ENCODE data around the gene ERICH6B. TPM values are rescaled to one million over a fixed set of nuclear protein-coding genes. Genes with fewer than 3 reads are reported as not detected.
"Not testable (repeated sequence)": the region's sequence is repeated elsewhere in the genome, so short reads cannot be mapped to it uniquely, and the experiment has no call there.

Gene ERICH6B
- total RNA-seq = not detected

- Histone ChIP-seq H3K9me3 (no peaks in the 10 kb centered on the region), H3K27me3 (no peaks in the 10 kb centered on the region), H3K4me1 (peaks cover 4% of the 10 kb centered on the region), H3K4me3 (no peak within 1 kb of the TSS), H3K27ac (no peak within 1 kb of the TSS), H3K36me3 (replicated peaks in 1 of 2; ENCODE audit: insufficient read depth in 1 of 2, low read depth in 2 of 2) (no peaks in the 10 kb centered on the region)
- intact Hi-C loops (cut with DNase I) = no loop called here
- DNase-seq = peak in 2 of 4 donors; percentile 7 to 15
- TF ChIP-seq CTCF (IDR thresholded peaks at IDR 0.05) = no peak
- WGBS, 2 donors = 5 to 12% methylated on average over 11 to 27 of the region's 27 CpGs
- ATAC-seq = no peak
Measured at GRCh38 chr13:45615501-45616101, at the start of gene ERICH6B. Gene ERICH6B (minus strand): TSS chr13:45615739. CDS start chr13:45597005, 18,734 bp downstream.

GRCh38 chr13:45662903-45663302, 47.4 kb upstream of the ERICH6B start:
- H3K36me3 ChIP-seq (replicated peaks in 1 of 2; ENCODE audit: insufficient read depth in 1 of 2, low read depth in 2 of 2); DNase-seq; H3K4me3 ChIP-seq; intact Hi-C loops (cut with DNase I); H3K4me1 ChIP-seq; ATAC-seq; H3K27me3 ChIP-seq; H3K9me3 ChIP-seq; H3K27ac ChIP-seq: not testable (repeated sequence)
- WGBS, 2 donors = 94 to 95% methylated on average over 1 of the region's 1 CpG

- H3K4me1 ChIP-seq = no peaks in the 10 kb centered on the region
- intact Hi-C loops (cut with DNase I) = no loop called here
- no peaks in the 10 kb centered on the region for H3K36me3 ChIP-seq (replicated peaks in 1 of 2; ENCODE audit: insufficient read depth in 1 of 2, low read depth in 2 of 2)
- ATAC-seq (no peak), DNase-seq (no peak)
- H3K4me3 ChIP-seq = no peak overlapping the region
- no peaks in the 10 kb centered on the region for H3K9me3 ChIP-seq
- WGBS, 2 donors = 71 to 72% methylated on average over 1 of the region's 1 CpG
- no peaks in the 10 kb centered on the region for H3K27me3 ChIP-seq
- TF ChIP-seq POLR2A (IDR thresholded peaks at IDR 0.05) = no peak
- no peak for TF ChIP-seq CTCF (IDR thresholded peaks at IDR 0.05)
- H3K27ac ChIP-seq = no peak overlapping the region
Measured at GRCh38 chr13:45662162-45662561, 46.6 kb upstream of the ERICH6B start.

GRCh38 chr13:45660458-45660857, 44.9 kb upstream of the ERICH6B start:
- H3K9me3 ChIP-seq; intact Hi-C loops (cut with DNase I); H3K4me3 ChIP-seq; ATAC-seq; H3K27ac ChIP-seq; DNase-seq; H3K27me3 ChIP-seq; H3K36me3 ChIP-seq (replicated peaks in 1 of 2; ENCODE audit: insufficient read depth in 1 of 2, low read depth in 2 of 2); H3K4me1 ChIP-seq: not testable (repeated sequence)
- WGBS, 2 donors = 22 to 67% methylated on average over 1 of the region's 1 CpG

GRCh38 chr13:45659536-45659935, 44.0 kb upstream of the ERICH6B start:
- no peaks in the 10 kb centered on the region for H3K27me3 ChIP-seq
- H3K27ac ChIP-seq = no peak overlapping the region
- H3K4me3 ChIP-seq = no peak overlapping the region
- no peaks in the 10 kb centered on the region for H3K36me3 ChIP-seq (replicated peaks in 1 of 2; ENCODE audit: insufficient read depth in 1 of 2, low read depth in 2 of 2)
- WGBS, 2 donors = 49 to 52% methylated on average over 3 of the region's 3 CpGs
- DNase-seq (no peak), ATAC-seq (no peak)
- TF ChIP-seq CTCF (IDR thresholded peaks at IDR 0.05) = no peak
- no peak for TF ChIP-seq POLR2A (IDR thresholded peaks at IDR 0.05)
- intact Hi-C loops (cut with DNase I) = no loop called here
- H3K4me1 ChIP-seq = no peaks in the 10 kb centered on the region
- H3K9me3 ChIP-seq = no peaks in the 10 kb centered on the region

- 75 to 87% methylated on average over 5 of the region's 5 CpGs for WGBS, 2 donors
- no peaks in the 10 kb centered on the region for H3K36me3 ChIP-seq (replicated peaks in 1 of 2; ENCODE audit: insufficient read depth in 1 of 2, low read depth in 2 of 2)
- no peak for DNase-seq
- intact Hi-C loops (cut with DNase I) = no loop called here
- no peak overlapping the region for H3K4me3 ChIP-seq
- no peaks in the 10 kb centered on the region for H3K4me1 ChIP-seq
- TF ChIP-seq CTCF (IDR thresholded peaks at IDR 0.05) = no peak
- no peak for TF ChIP-seq POLR2A (IDR thresholded peaks at IDR 0.05)
- H3K27me3 ChIP-seq = no peaks in the 10 kb centered on the region
- no peaks in the 10 kb centered on the region for H3K9me3 ChIP-seq
- no peak for ATAC-seq
- no peak overlapping the region for H3K27ac ChIP-seq
Measured at GRCh38 chr13:45658586-45659235, 43.2 kb upstream of the ERICH6B start.
